NB4 (cell line): ENCODE data around the gene EME1.
"Not testable (repeated sequence)": the region's sequence is repeated elsewhere in the genome, so short reads cannot be mapped to it uniquely, and the experiment has no call there.

Experiments used
- DNase-seq: peaks from one replicate; pipeline ENCODE4 v3.0.0; 2010; ENCODE audit warnings: low read depth
- H3K4me3 ChIP-seq: one replicate; pipeline ENCODE4 v1.5.1; 2011; ENCODE audit warnings: mild to moderate bottlenecking, low read depth, low read length, moderate library complexity
- MYC ChIP-seq: IDR thresholded peaks from 2 replicates; pipeline ENCODE4 v1.6.1; 2011; ENCODE audit warnings: low read depth, low read length
- POLR2A ChIP-seq: IDR thresholded peaks from 2 replicates; pipeline ENCODE4 v1.6.1; 2011; ENCODE audit warnings: mild to moderate bottlenecking; ENCODE audit not compliant: insufficient read length; ENCODE audit errors: extremely low read depth
- TF ChIP-seq, protein P1 (sequence below): IDR thresholded peaks from 2 replicates; pipeline ENCODE4 v1.6.1; 2011; ENCODE audit warnings: low read depth, low read length
- TF ChIP-seq, protein P2 (sequence below): IDR thresholded peaks from one replicate; pipeline ENCODE4 v1.5.1; 2012; ENCODE audit warnings: low read depth, low read length

The EME1 gene

DNA sequence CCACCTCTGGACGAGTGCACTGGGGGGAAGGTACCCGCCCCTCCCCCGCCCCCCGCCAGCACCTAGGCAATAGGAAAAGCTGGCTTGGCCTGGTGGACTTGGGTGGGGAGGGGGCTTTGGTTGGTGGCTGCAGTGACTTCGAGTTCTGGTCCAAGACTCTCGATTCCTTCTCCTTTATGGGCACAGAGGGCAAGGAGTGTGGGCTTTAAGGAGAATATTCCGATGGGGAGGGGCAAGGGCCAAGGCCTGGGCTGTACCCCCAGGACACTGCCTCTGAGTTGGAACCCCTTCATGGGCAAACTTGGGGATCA lies 53.4 kb downstream of the EME1 start:
- DNase-seq, result no peak
- TF ChIP-seq, protein P1, sequence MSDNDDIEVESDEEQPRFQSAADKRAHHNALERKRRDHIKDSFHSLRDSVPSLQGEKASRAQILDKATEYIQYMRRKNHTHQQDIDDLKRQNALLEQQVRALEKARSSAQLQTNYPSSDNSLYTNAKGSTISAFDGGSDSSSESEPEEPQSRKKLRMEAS, result no peak
- no peak for TF ChIP-seq MYC
- TF ChIP-seq, protein P2, sequence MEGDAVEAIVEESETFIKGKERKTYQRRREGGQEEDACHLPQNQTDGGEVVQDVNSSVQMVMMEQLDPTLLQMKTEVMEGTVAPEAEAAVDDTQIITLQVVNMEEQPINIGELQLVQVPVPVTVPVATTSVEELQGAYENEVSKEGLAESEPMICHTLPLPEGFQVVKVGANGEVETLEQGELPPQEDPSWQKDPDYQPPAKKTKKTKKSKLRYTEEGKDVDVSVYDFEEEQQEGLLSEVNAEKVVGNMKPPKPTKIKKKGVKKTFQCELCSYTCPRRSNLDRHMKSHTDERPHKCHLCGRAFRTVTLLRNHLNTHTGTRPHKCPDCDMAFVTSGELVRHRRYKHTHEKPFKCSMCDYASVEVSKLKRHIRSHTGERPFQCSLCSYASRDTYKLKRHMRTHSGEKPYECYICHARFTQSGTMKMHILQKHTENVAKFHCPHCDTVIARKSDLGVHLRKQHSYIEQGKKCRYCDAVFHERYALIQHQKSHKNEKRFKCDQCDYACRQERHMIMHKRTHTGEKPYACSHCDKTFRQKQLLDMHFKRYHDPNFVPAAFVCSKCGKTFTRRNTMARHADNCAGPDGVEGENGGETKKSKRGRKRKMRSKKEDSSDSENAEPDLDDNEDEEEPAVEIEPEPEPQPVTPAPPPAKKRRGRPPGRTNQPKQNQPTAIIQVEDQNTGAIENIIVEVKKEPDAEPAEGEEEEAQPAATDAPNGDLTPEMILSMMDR, result no peak
- peak overlapping the region; percentile 61 for H3K4me3 ChIP-seq

DNA sequence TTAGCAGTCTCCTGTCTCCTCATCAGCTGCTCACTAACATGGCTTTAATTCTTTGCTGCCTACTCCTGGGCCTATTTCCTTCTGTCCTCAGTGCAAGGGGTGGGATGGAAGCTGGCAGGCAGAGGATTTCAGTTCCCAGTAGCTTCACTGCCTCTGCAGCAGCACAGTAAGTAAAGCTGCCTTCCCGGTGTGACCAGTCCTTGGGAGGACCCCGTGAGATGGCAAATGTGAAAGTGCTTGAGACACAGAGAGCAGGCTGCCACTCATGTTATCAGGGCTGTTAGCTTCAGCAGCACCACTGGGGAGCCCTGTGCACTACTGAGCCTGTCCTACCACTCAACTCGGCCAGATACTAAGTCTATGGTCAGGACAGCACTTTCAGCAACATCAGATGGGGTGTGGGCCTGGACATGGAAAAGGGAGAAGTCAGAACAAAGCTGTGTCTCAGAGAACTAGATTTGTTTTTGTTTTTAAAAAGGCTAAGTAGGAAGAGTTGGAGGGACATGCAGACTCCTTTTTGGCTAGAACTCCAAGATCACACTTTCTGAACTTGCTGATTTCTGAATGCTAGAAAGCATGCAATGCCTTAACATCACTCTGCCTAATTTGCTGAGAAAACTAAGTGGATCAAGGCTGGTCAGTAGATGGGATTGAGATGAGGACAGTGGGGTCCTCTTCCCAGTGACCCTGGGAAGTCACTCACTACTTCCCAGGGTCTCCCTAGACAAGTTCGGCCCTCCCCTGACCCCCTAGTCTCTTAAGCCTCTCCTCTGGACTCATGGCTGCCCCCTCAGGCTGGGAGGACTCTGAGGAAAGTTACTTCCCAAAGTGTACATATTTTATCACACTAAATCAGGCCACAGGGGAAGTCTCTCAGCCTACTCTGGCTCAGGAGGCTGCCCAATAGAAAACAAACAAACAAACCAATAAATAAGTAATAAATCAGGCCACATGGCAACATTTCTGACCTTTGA lies 54.1 kb downstream of the EME1 start:
- peak; percentile 56 for DNase-seq
- peak overlapping the region; percentile 61 for H3K4me3 ChIP-seq
- TF ChIP-seq, protein P2, result peak; percentile 35
- TF ChIP-seq MYC, result no peak
- TF ChIP-seq, protein P1, result no peak
- no peak for TF ChIP-seq POLR2A

DNA sequence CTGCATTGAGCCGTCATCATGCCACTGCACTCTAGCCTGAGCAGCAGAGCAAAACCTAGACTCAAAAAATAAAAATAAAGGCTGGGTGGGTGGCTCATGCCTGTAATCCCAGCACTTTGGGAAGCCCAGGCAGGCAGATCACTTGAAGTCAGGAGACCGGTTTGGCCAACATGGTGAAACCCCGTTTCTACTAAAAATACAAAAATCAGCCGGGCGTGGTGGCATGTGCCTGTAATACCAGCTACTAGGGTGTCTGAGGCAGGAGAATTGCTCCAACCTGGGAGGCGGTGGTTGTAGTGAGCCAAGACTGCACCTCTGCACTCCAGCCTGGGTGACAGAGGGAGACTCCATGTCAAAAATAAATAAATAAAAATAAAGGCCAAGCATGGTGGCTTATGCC lies 55.1 kb downstream of the EME1 start:
- not testable (repeated sequence) for DNase-seq, H3K4me3 ChIP-seq

DNA sequence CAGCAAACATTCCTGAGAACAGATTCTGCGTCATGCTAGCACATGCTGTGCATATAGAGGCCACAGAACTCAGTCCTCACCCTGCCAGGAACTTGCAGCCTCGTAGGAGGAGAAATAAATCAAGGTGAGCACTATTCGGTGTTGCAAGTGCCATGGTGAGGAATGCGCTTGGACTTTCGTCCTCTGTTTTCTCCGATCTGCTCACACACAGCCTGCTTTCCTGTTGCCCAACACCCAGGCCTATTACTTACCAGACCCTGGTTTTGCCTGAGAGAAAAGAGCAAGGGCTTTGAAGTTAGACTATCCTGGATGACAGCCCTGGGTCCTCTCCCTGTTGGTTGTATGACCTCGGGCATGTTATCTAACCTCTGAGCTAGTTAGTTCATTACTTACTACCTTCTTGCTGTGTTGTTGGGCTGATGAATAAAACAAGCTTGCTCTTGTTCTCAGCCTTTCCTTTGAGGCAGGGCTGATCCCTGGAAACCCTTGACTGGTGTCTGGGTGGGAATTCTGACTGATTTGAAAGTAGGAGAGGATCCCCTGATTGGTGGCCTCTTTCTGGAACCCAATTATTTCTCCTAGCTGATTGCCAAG lies 55.9 kb downstream of the EME1 start:
- no peak for TF ChIP-seq MYC
- TF ChIP-seq, protein P2, result no peak
- TF ChIP-seq, protein P1, result no peak
- TF ChIP-seq POLR2A, result no peak
- no peak for DNase-seq
- no peak overlapping the region for H3K4me3 ChIP-seq

DNA sequence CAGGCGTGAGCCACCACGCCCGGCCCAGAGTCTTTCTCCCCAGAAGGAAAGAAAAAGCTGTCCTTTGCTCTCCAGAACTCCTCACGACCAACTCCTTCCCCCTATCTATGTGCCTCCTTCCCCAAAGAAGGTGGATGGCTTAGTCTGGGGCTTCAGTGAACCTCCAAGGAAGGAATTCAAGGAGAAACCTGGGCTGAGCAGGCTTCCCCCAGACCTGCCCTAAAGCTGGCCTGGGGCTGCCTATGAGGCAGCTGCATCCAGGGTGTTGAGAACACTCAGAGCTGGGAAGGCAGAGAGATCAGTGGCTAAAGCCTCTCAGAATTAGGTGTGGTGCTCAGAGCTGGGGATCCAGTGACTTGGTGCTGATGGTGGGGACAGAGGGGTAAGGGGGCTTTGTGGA lies 56.8 kb downstream of the EME1 start:
- TF ChIP-seq, protein P2, result no peak
- TF ChIP-seq POLR2A (no peak), MYC (no peak)
- TF ChIP-seq, protein P1, result no peak
- no peak for DNase-seq

More for the DNA sequence above, 56.8 kb downstream of the EME1 start:
- no peak overlapping the region for H3K4me3 ChIP-seq
